ENCODE measurements around the gene VAMP5.

VAMP5 gene

DNA sequence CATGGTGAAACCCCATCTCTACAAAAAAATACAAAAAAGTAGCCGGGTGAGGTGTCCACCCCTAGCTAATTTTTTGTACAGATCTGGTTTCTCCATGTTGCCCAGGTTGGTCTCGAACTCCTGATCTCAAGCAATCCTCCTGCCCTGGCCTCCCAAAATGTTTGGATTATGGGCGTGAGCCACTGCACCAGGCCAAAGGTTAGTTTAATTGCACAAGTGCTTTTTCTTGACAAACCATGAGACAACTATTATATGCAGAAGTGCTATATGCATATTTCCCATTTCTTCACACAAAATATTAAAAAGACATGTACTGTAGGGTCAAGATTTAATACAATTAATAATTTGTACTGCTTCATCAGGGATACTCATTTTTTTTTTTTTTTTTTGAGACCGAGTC, 18.0 kb upstream of the VAMP5 start:
- ChIA-PET CTCF (interaction anchor here (1.4 to 2.9 kb wide), 3 partner anchors 11 to 21 kb away, joined by 5 to 9 read pairs (median 6); partner anchors contain the start of gene VAMP8), POLR2A (interaction anchor here (1.4 kb wide), 1 partner anchor 28 kb away, joined by 3 read pairs; no protein-coding TSS in a partner anchor)

DNA sequence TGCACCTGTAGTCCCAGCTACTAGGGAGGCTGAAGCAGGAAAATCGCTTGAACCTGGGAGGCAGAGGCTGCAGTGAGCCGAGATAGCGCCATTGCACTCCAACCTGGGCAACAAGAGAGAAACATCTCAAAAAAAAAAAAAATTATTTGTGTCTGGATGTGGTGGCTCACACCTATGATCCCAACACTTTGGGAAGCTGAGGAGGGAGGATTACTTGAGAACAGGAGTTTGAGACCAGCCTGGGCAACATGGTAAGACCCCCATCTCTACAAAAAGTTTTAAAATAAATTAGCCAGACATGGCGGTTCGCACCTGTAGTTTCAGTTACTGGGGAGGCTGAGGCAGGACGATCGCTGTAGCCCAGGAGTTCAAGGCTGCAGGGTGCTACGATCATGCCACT, 8.5 kb upstream of the VAMP5 start:
- TF ChIP-seq, protein P1, sequence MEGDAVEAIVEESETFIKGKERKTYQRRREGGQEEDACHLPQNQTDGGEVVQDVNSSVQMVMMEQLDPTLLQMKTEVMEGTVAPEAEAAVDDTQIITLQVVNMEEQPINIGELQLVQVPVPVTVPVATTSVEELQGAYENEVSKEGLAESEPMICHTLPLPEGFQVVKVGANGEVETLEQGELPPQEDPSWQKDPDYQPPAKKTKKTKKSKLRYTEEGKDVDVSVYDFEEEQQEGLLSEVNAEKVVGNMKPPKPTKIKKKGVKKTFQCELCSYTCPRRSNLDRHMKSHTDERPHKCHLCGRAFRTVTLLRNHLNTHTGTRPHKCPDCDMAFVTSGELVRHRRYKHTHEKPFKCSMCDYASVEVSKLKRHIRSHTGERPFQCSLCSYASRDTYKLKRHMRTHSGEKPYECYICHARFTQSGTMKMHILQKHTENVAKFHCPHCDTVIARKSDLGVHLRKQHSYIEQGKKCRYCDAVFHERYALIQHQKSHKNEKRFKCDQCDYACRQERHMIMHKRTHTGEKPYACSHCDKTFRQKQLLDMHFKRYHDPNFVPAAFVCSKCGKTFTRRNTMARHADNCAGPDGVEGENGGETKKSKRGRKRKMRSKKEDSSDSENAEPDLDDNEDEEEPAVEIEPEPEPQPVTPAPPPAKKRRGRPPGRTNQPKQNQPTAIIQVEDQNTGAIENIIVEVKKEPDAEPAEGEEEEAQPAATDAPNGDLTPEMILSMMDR (IDR thresholded peaks at IDR 0.05; ENCODE audit: control extremely low read depth, extremely low read depth, low read depth, missing control alignments) = no peak
- ChIA-PET CTCF (interaction anchor here (2.6 kb wide), 1 partner anchor 10 kb away, joined by 9 read pairs; no protein-coding TSS in a partner anchor), POLR2A (interaction anchor here (0.6 kb wide), 2 partner anchors 19 to 22 kb away, joined by 3 read pairs; no protein-coding TSS in a partner anchor)
- DNase-seq (ENCODE audit: extremely low spot score) = no peak

More for the DNA sequence above, 18.0 kb upstream of the VAMP5 start:
- no peak for DNase-seq (ENCODE audit: extremely low spot score)
- TF ChIP-seq, protein P1 (IDR thresholded peaks at IDR 0.05; ENCODE audit: control extremely low read depth, extremely low read depth, low read depth, missing control alignments) = no peak

DNA sequence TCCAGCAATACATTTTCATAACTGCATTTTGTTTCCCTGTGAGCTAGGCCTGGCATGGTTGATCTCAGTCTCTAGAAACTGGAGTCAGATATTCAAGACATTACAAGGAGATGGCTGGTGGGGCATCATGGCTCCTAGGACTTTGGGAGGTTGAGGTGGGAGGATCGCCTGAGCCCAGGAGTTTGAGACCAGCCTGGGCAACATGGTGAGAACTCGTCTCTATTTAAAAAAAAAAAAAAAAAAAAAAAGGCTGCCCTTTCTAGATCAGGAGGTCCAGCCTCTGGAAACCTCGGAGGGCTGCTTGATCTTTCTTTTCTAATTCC, 7.2 kb upstream of the VAMP5 start:
- no peak for DNase-seq (ENCODE audit: extremely low spot score)
- POLR2A ChIA-PET = interaction anchor here (0.8 kb wide), 1 partner anchor 23 kb away, joined by 3 read pairs; no protein-coding TSS in a partner anchor
- TF ChIP-seq, protein P1 (IDR thresholded peaks at IDR 0.05; ENCODE audit: control extremely low read depth, extremely low read depth, low read depth, missing control alignments) = no peak
- CTCF ChIA-PET = interaction anchor here (1.1 to 2.6 kb wide), 3 partner anchors 11 to 52 kb away, joined by 3 to 9 read pairs (median 3); no protein-coding TSS in a partner anchor

DNA sequence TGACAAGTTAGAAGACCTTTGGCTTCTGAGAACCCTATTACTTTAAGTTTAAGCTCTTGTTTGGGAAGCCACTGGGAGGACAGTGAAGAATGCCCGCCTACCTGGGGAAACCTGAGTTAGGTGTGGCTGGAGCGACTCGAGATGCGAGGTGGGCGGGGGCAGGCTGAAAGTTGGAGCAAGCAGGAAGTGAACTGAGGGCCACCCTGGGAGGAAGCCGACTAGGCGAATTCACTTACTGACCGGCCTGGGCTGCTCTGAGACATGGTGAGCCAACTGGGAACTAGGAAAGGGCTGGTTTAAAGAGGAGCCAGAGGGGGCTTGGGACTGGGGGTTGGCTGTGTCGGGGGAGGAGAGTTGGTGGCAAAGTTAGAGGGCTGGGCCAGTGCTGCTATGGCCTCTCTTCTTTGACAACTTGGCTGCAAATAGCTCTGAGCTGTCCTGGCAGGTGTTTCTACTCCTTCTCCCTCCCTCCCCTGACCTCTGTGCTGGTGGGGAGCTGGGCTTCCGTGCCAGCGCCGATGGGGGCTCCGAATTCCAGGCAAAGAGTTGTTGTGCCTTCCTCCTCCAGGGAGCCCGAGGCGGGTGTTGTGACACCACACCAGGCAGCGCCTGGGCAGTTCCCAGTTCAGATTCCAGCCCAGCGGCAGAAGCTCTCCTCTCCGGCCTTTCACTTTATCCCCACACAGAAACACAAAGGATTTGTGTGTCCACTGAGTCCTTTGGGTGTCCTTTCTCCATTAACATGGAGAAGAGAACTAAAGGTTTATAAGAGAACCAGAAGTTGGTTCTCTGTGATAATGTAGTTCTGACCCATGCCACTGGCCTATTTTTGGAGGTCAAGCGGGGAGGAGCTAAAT, 6.6 kb upstream of the VAMP5 start, which contains the start of gene VAMP8:
VAMP8 (plus strand) TSS at position 201 of the 857 bp plus-strand sequence; CDS start at position 262, 61 bp downstream.
- peak; percentile 80 for DNase-seq (ENCODE audit: extremely low spot score)
- TF ChIP-seq, protein P1 (IDR thresholded peaks at IDR 0.05; ENCODE audit: control extremely low read depth, extremely low read depth, low read depth, missing control alignments) = no peak
- ChIA-PET CTCF (interaction anchor here (0.9 to 2.6 kb wide), 9 partner anchors 10 to 156 kb away, joined by 3 to 9 read pairs (median 4); no protein-coding TSS in a partner anchor), POLR2A (interaction anchor here (0.8 to 1.1 kb wide), 2 partner anchors 23 to 38 kb away, joined by 3 to 12 read pairs; partner anchors contain the start of gene MAT2A)

DNA sequence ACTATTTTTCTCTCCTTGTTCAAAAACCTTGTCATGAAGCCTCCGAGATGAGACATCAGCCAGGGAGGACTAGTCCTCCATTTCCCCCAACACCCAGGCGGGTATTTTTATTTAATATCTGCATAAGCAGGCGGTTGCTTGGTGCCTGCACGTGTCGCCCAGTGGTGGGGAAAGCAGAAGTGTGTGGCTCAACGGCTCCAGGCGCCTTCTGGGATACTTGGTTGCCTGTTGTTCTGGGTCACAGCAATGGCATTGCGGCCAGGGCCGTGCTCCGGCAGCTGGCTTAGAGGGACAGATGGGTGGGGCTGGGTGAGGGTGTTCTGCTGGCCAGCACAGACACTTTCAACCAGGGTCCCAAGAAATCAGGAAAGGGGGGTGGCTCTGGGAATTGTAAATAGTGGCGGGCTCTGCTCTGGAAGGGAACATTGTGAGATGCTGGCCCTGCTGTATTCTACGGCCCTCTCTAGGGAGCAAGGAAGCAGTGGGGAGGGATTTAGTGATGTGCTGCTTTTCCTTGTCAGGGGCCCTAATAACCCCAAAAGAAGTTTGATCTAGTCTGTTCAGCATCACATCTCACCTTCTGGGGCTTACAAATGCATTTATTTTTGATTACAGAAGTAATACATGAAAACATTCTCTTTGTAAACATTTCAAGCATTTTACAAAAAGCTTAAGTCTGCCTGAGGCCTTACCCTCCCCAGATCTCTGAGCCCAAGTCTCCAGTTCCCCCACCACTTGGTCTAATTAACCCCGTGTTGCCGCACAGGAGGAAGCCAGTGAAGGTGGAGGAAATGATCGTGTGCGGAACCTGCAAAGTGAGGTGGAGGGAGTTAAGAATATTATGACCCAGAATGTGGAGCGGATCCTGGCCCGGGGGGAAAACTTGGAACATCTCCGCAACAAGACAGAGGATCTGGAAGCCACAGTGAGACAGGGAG, 5.7 kb upstream of the VAMP5 start:
- DNase-seq (ENCODE audit: extremely low spot score) = peak; percentile 52
- ChIA-PET CTCF (interaction anchor here (0.9 to 2.6 kb wide), 8 partner anchors 9 to 157 kb away, joined by 3 to 9 read pairs (median 4); no protein-coding TSS in a partner anchor), POLR2A (interaction anchor here (1.1 to 1.3 kb wide), 2 partner anchors 39 kb away, joined by 8 to 12 read pairs; partner anchors contain the start of gene MAT2A)
- TF ChIP-seq, protein P1 (IDR thresholded peaks at IDR 0.05; ENCODE audit: control extremely low read depth, extremely low read depth, low read depth, missing control alignments) = no peak
